GM18502 (cell line): ENCODE measurements around the gene MT3.
A peak's percentile ranks its signal among the peaks of the same experiment; 100 is the strongest.

Experiments used
- ATAC-seq: cut with Tn5 transposase; IDR thresholded peaks from one replicate; pipeline ENCODE4 v1.9.1; 2021; ENCODE audit warnings: mild to moderate bottlenecking; ENCODE audit not compliant: unreplicated experiment, poor library complexity

Gene MT3

DNA sequence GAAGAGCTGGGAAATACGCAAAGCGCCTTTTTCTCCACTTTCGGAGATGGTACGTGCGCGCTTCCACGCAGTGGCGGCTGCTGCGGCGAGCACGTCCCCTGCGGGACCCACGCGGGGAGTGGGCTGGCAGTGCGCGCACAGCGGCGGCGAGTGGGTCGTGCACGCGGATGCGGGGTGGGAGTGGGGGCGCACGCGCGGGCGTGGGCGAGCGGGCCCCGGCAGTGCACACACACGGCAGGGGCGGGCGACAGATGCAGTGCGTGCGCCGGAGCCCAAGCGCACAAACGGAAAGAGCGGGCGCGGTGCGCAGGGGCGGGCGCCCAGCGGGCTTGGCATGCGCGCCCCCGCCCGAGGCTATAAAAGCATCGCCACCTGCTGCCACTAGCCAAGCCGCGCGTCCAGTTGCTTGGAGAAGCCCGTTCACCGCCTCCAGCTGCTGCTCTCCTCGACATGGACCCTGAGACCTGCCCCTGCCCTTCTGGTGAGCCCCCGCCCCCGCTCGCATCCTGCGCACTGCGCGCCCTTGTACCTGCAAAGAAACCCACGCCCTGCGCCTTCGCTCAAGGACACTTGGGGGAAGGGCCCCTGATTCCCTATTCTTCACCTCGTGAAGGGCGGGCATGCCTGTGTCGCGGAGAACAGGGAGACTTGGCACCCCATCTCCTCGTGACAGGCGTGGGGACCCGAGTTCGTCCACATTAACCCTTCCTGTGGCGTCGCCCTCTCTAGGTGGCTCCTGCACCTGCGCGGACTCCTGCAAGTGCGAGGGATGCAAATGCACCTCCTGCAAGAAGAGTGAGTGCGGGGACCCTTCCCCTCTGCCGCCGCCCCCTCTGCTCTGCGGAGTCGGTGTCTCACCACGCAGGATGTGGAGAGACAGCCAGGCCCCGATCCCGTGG is at the start of gene MT3:
TSS of gene MT3 (plus strand) at position 388 of the 899 bp plus-strand sequence. CDS start at position 451, 63 bp downstream.
- ATAC-seq: no peak

DNA sequence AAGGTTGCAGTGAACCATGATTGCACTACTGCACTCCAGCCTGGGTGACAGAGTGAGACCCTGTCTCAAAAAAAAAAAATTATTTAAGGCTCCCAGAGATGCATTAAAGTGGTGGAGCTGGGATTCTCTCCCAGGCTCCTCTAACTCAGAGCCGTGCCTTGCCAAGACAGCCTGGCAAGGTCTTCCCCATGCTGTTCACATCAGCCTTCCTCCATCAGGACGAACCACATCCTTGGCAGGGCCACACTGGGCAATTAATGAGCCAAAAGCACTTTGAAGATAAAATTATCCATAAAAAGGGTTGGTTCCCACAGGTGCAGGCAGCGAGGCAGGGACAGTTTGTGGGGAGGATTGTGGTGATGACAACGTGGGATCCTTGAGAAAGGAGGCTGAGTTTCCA is 49.7 kb upstream of the MT3 start:
- ATAC-seq: no peak

DNA sequence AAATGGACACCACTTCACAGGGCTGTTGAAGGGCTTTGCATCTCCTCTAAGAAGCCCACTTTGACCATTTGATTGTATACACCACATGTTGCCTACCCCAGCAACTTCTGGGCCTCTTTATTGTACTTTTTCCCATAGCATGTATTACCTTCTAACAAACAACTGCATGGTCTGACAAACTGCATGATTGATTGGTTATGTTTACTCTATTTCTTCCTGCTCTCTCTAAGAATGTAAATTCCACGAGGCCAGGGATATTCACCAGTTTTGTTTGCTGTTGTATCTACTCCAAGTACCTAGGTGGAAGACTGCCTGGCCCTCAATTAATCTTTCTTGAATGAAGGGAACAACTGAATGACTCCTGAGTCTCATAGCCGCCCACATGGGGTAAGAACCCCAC is 47.3 kb upstream of the MT3 start:
- no peak for ATAC-seq

DNA sequence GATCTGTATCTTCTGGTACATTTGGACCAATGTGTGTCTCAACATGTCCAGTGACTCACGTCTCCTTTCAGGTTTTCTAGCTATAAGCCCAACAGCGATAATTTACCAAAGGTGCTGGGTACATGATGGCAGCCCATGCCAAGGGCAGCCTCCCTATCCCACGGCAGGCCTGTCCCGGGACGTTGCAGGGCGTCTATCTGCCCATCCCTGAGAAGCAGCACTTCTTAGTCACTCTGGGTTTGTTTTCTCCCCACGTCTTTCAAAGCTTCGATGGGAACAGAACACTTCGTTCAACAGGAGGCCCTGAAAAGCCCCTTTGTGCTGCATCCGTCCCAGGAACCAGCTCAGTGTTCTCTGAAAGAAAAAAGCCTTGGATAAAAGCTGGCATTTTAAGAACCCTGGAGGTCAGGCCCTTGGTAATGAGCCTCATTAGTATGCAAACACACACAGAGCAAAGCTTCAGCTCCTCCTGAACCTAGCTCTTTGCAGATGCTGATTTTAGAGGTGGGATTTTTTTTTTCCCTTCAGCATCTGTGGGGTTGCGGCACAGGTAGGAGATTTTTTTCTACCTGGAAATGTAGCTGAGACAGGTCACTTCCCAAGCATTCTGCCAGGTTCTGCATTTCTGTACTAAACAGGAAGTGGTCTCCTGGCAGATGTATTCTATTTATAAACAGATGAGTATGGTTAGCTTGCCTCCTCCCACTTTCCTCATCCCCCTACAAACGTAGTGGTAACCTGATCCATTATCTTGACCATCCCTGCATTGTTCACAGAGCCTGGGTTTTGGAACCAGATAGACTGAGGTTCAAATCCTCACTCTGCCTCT is 42.0 kb upstream of the MT3 start:
- ATAC-seq: no peak

DNA sequence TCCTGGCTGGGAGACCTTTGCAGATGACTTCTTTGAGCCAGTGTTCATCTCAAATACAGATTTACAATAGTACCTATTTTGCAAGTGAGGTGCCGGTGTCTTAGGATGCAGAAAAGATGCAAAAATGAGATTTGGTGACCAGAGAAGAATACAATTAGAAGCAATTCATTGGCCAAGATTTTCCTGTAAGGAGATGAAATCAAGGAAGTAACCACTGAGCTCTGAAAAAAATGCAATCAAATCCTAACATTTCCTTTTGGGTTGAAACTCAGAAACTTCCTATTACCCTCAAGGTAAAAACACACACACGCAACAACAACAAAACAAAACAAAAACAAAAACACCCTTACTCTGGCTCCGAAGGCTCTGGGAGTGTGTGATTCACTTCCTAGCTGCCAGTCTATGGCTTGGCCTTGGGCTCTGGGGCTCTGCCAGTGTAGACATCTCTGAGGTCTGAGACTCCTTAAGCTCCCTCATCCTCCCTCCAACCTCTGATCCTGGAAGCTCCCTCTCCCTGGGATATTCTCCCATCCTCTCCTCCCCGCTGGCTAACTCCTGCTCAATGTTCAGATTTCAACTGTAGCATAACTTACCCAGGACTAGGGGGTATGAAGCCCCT is 41.3 kb upstream of the MT3 start:
- ATAC-seq: no peak

DNA sequence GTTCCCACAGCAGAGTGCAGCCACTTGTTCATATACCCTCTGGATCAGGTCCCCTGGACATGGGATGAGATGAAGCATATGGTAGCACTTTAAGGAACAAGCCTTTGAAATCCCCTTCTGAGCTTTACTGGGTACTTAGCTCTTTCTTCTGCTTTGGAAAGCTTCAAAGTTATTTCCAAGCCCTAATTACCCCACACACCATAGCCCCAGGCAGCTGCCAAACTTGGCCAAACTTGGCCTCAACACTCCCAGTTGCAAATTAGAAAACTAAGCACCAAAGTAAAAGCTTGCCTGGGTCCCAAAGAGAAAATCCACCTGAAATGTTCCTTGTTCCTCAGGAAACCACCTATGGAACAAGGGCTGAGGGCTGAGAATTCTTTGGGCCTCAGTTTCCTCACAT is 40.2 kb upstream of the MT3 start:
- ATAC-seq: no peak

DNA sequence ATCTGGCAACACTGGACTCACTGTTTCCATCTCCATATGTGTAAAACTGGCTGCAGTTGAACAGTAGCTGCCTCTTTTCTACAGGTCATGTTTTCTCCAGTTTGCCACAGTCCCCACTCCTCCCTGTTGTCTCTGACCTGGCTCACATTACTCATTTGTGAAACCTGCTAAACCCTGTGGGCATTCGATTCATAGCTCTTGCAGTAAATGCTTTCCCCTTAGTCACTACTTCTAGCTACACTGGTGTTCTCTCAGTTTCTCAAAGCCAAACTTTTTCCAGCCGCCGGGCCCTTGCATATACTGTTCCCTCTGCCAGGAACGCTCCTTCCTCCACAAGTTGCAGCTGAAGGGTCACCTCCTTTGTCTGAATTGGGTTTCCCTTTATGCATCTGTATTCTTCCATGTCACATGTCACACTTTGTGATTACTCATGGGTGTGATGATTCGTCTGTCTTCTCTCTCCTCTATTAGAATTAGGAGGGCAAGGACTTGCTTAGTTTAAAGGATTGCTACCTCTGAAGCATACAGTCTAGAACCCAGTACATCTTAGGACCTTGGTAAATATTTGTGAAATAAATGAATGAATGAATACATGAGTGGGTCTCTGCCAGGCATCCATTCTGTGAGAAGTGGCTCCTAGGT is 39.5 kb upstream of the MT3 start:
- ATAC-seq: no peak

DNA sequence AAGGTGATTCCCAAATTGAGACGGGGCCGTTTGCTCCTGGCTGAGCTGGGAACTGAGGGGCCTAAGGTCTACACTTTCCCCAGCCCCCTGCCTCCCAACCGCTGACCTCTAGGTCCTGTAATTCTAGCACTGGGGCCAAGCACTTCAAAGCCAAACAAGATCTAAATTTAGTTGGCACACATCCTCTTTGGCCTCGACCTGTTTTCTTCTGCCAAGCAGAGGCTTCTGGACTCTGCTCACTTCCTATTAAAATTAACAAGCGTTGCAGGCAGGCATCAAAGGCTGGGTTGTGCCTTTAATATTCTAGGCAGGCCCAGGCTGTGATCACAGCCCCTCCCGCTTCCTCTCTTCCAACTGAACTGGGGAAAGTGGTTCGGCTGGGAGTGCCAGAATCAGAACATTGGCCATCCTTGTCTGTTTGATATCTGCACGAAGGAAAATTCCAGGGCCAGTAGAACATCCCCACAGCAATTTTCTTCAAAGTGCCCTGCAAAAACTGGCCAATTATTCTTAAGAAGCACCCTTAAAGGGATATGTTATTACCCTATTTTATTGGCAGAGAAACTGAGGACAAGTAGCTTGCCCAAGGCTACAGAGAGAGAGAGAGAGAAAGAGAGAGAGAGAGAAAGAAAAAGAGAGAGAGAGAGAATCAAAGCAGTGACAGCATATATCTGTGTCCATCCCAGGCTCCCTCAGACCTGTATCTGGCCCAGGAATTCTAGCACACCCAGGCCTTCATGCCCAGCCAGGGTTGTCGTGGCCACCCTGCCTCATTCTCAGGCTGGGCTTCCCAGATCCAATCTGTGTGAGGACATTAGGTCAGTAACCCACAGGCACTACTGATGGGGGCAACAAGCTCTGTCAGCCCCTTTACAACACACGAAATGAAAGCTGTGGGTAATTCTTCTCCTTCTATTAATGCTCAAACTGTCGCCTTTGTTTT is 37.3 kb upstream of the MT3 start:
- no peak for ATAC-seq

DNA sequence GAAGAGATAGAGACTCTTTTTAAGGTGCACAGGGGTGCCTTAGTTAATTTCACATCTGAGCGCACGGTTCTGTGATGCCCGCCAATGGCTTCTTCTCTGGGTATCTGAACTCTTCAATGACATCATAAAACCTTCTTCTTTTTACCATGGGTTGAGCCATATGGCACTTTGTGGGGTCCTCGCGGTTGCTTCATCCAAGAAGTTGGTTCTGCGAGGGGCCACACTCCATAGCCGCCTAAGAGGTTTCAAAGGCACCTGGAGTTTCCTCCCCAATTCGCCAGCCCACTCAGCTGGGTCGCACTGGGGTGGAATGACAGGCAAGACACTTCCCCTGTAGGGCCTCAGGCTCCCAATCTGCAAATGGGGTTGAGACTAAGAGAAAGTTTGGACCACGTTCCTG is 34.9 kb upstream of the MT3 start:
- no peak for ATAC-seq

DNA sequence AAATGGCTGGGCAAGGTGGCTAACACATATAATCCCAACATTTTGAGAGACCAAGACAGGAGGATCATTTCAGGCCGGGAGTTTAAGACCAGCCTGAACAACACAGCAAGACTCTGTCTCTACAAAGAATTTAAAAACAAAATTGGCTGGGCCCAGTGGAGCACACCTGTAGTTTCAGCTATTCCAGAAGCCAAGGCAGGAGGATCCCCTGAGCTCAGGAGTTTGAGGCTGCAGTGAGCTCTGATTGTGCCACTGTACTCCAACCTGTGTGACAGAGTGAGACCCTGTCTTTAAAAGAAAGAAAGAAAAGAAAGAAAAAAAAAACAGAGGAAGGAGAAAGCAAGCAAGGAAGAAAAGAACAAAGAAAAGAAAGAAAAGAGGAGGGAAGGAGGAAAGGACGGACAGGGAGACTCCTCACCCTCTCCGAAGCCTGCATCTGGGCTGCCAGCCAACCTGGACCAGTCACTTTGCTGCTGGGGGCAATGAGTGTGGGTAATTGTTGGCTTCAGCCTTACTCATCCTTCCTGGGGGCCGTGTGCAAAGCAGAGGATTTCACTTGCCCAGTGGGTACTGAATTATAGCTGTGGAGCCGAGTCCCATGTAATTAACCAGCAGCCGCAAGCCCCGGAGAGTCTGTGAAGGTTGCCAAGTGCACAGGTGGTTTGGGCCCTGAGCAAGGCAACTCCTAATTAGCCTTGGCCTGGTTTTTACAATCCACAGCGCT is 31.1 kb upstream of the MT3 start:
- no peak for ATAC-seq

DNA sequence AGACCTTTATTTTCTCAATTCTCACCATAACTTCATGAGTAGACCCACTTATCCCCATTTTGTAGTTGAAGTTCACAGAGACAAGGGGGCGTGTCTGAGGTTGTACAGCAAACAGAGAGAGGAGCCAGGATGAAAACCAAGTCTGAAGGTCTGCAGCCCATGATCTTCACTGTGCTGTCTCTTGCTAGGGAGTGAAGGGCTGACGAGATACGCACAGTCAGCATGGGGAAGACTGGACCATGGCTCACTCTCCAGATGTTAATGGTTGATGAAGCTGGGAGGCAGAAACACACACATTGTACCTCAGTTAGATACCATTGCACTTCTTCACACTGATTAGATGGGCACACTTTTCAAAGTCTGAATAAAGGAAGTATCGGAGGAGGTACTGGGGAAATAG is 30.2 kb upstream of the MT3 start:
- no peak for ATAC-seq

DNA sequence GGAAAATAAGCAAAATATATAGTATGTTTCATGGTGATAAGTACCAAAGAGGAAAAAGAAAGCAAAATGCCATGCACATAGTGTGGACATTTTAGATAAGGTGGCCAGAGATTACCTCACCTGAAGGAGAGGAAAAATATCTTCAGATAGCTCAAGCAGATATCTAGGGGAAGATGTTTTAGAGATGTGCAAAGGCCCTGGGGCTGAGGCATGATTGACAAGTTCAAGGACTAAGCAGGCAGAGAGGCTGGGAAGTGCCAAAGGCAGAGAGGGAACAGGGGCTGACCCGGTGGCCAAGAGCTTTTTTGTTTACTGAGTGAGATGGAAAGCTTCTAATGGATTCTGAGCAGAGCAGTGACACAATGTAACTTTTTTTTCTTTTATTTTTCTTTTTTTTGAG is 28.9 kb upstream of the MT3 start:
- ATAC-seq: no peak

DNA sequence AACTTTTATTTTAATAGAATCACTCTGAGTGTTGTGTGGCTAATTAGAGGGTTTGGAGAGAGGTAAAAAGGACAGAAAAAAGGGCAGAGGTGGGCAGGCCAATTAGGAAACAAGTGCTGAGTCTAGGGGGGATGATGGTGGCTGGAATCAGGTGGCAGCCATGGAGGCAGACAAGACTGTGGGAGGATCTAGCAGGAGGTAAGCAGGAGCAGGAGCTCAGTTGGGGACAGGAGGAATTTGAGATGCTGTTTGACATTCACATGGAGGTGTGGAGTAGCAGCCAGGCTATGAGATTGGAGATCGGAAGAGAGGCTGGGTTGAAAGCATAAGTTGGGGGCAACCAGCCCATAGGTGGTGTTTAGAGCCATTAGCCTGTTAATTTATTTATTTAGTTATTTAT is 28.2 kb upstream of the MT3 start:
- ATAC-seq: no peak

DNA sequence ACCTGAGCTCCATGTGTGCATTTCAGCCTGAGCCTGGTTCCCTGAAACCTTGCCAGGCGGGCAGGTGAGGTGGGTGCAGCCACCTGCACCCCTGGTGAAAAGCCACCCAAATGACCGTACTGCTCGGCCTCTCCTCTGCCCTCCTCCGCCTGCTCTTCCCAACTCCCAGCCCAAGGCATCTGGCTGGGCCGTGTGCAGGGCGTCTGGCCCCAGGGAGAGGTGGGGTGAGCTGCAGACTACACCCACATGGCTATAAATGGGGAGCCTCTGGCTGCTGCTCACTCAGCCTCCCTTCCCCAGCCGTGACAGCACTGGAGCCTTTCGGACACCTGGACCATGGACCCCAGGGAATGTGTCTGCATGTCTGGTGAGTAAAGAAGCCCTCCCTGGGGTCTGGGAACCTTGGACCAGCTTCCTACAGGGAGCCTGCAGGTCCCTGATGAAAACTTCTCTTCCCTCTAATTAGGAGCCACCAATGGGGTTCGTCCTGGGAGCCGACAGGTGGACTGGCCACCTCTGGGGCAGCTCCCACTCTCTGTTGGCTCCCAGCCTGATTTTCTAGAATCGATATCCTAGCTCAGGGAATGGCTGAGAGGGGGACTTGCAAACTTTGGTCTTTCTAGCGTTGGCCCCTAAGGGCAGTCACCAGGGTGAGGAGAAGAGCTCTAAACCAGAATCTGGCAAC is 24.4 kb upstream of the MT3 start, which contains the start of gene MT4:
TSS of gene MT4 (plus strand) at position 281 of the 685 bp plus-strand sequence. CDS start at position 337, 56 bp downstream.
- ATAC-seq: no peak

DNA sequence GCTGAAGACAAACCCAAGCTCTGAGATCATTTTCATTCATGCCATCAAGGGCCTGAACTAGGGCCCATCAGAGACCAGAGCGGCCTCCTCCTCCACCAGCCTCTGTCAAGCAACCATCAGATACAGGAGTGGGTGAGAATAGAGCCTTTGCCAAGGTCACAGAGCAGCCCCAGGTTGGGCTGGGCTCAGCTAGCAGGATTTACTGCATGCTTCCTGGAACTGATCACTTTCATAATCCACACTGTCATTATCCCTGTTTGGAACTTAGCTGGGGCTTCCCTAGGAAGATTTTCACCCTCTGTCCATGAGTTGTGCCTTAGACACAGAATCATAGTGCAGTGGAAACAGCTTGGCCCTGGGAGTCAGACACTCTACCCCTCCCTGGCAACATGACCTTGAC is 19.4 kb upstream of the MT3 start:
- ATAC-seq: no peak

DNA sequence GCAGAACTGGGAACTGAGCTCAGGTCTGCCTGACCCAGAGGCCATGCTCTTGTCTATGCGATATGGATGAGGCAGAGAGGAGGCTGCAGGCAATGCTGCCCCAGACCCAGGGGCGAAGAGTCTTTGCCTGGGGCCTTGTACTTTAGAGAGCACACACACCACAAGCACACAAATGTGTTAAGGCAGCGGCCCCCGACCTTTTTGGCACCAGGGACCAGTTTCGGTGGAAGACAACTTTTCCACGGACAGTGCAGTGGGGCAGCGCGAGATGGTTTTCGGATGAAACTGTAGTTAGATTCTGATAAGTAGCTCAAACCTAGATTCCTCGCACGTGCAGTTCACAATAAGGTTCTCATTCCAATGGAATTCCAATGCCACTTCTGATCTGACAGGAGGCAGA is 17.8 kb upstream of the MT3 start:
- ATAC-seq: no peak

DNA sequence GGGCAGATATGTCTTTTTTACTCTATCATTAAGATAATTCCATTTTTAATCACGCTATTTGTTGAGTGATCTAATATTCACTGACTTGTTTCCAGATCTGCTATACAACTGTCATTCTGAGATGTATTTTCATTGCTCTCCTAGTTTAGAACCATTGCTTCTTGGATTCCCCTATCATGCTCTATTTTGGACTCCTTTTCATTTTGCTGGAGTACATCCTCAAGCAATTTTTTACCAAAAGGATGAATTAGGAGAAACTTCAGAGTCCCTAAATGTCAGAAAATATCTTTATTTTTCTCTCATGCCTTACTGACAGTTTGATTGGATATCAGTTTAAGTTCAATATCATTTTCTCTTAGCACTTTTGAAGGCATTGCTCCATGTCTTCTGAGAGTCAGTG is 14.7 kb upstream of the MT3 start:
- ATAC-seq: no peak

DNA sequence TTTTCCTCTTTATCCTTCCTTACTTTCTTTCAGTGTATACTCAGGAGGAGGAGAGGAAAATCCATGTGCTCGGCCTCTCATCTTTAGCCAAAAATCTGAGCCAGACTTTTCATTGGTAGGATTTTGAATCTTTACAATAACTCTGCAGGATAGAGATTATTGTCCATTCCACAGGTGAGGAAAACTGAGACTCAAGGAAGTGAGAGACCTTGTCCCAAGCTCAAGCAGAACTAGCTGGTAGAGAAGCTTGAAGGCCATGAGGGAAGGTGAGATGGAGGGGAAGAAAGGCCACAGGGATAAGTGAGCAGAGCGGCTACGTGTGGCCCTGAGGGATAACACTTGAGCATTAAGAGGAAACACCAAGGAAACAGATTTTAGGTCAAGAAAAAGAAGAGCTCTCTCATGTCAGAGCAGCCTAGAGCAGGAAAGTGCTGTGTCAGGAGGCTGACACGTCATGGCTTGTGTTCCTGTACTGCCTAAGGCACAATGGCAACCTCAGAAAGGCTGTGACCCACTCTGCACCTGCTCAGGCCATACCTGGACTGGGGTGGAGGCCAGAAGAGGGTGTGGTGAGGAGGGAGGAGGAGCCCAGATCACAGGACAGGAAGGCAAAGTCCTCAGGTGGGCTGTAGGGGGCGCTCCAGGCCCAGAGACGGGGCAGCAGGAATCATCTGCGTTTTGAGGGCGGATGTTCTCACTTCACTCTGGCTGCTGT is 12.6 kb upstream of the MT3 start:
- ATAC-seq: peak; percentile 82
